GM12872 (cell line): Measurements from ENCODE around the gene CEP72.

Experiments
- CTCF ChIP-seq: IDR thresholded peaks from 3 replicates; pipeline ENCODE4 v1.5.1; 2011; ENCODE audit warnings: low read depth, mild to moderate bottlenecking, low read length, moderate library complexity; ENCODE audit not compliant: insufficient read depth

Gene CEP72

GRCh38 chr5:651296-652022 is 39.3 kb downstream of the CEP72 start:
- no peak for TF ChIP-seq CTCF

GRCh38 chr5:652023-652515 is 39.9 kb downstream of the CEP72 start:
- TF ChIP-seq CTCF: no peak

- TF ChIP-seq CTCF: no peak
These were observed 40.7 kb downstream of the CEP72 start for GRCh38 chr5:652773-653350.

GRCh38 chr5:654071-654778 is 42.1 kb downstream of the CEP72 start:
- TF ChIP-seq CTCF: no peak

- TF ChIP-seq CTCF: no peak
These were observed 43.3 kb downstream of the CEP72 start for GRCh38 chr5:655406-655805.

GRCh38 chr5:657570-657969 is 45.4 kb downstream of the CEP72 start:
- no peak for TF ChIP-seq CTCF

- no peak for TF ChIP-seq CTCF
These were observed 46.0 kb downstream of the CEP72 start for GRCh38 chr5:658103-658502.
